Panc1 (cell line): ENCODE measurements around the gene STK10. TPM values are rescaled to one million over a fixed set of nuclear protein-coding genes. Genes with fewer than 3 reads are reported as not detected.

ENCODE experiments used
- ATAC-seq: fragments of 200-7000 bp; cut with Tn5 transposase; 2 replicates; pipeline ENCODE4 v1.9.1; 2020; ENCODE audit warnings: mild to moderate bottlenecking, moderate library complexity
- BruUV-seq: library from RNA; stranded (reverse); fragments of 400-500 nt; replicated peaks from 2 replicates; lab custom pipeline; 2021; lab: Mats Ljungman, UMichigan
- CTCF ChIA-PET: fragments of 300-600 bp; sonication (Branson Sonifier 250); formaldehyde crosslinking; loops from one replicate; lab custom pipeline; 2022; ENCODE audit warnings: antibody characterized with exemption; lab: Charles Lee
- POLR2A ChIA-PET: fragments of 300-600 bp; sonication (Branson Sonifier 250); formaldehyde crosslinking; loops from one replicate; lab custom pipeline; 2022; ENCODE audit warnings: antibody characterized with exemption; lab: Charles Lee
- DNase-seq: peaks from one replicate; pipeline ENCODE4 v3.0.0-alpha.2; 2010; ENCODE audit warnings: low read depth, low spot score
- H3K27ac ChIP-seq: 2 replicates; pipeline ENCODE4 v1.5.1; 2011; ENCODE audit warnings: mild to moderate bottlenecking, low read length, inconsistent platforms
- H3K27me3 ChIP-seq: fragments of 200-500 bp; sonication (Bioruptor generic); 2 replicates; pipeline ENCODE4 v1.6.0; 2014; ENCODE audit warnings: low read length, inconsistent platforms; ENCODE audit not compliant: control insufficient read depth, insufficient read depth
- H3K36me3 ChIP-seq: fragments of 200-500 bp; sonication (Bioruptor generic); 2 replicates; pipeline ENCODE4 v1.5.1; 2014; ENCODE audit warnings: inconsistent platforms, mild to moderate bottlenecking, low read length, moderate library complexity; ENCODE audit not compliant: control insufficient read depth, insufficient read depth
- H3K4me1 ChIP-seq: 2 replicates; pipeline ENCODE4 v1.5.1; 2011; ENCODE audit warnings: inconsistent platforms, mild to moderate bottlenecking, low read length, moderate library complexity; ENCODE audit not compliant: control insufficient read depth, insufficient read depth
- H3K4me3 ChIP-seq, 2 experiments: 2 replicates each; pipeline ENCODE4 v1.5.1; 2011 to 2012; ENCODE audit warnings: low read depth in 2 of 2, low read length in 2 of 2, mild to moderate bottlenecking in 2 of 2, inconsistent platforms in 1 of 2, moderate library complexity in 1 of 2
- H3K9me3 ChIP-seq: fragments of 200-500 bp; sonication (Bioruptor generic); 2 replicates; pipeline ENCODE4 v1.5.1; 2014; ENCODE audit warnings: low read depth, mild to moderate bottlenecking, inconsistent platforms, low read length, moderate library complexity; ENCODE audit not compliant: control insufficient read depth, insufficient read depth
- POLR2AphosphoS5 ChIP-seq: IDR thresholded peaks from 2 replicates; pipeline ENCODE4 v1.6.1; 2012; ENCODE audit warnings: mild to moderate bottlenecking, low read depth, low read length, moderate library complexity
- SIN3A ChIP-seq: IDR thresholded peaks from 2 replicates; pipeline ENCODE4 v1.6.1; 2012; ENCODE audit warnings: low read depth, mild to moderate bottlenecking, low read length, moderate library complexity, borderline replicate concordance; ENCODE audit not compliant: insufficient read depth
- TCF7L2 ChIP-seq: IDR thresholded peaks from 2 replicates; pipeline ENCODE4 v1.6.1; 2011; ENCODE audit warnings: mild to moderate bottlenecking, low read depth, low read length, inconsistent platforms
- in situ Hi-C: cut with HindIII; loops from 2 replicates; pipeline ENCODE4 v1.10.0; 2016; ENCODE audit warnings: low sequenced_read_pairs, low pct_unique_long_range_greater_than_20kb
- intact Hi-C: fragments of 100-400 bp; cut with micrococcal nuclease; formaldehyde crosslinking; loops from one replicate; pipeline ENCODE4 v1.10.0; 2022; ENCODE audit not compliant: unreplicated experiment
- total RNA-seq: library from RNA; stranded (reverse); gene quantifications from one replicate; pipeline ENCODE4 v1.2.1, GENCODE V29; 2021; ENCODE audit not compliant: unreplicated experiment
- TF ChIP-seq, protein P1 (sequence below): fragments of 450-650 bp; IDR thresholded peaks from 2 replicates; pipeline ENCODE4 v1.5.1; 2017; ENCODE audit warnings: mild to moderate bottlenecking
- TF ChIP-seq, protein P2 (sequence below), 2 experiments: IDR thresholded peaks; 2 replicates each; pipeline ENCODE4 v1.6.1; 2011 to 2012; ENCODE audit warnings: low read depth in 2 of 2, control low read depth in 1 of 2, low read length in 1 of 2, mild to moderate bottlenecking in 1 of 2, moderate library complexity in 1 of 2; ENCODE audit not compliant: insufficient read depth in 1 of 2

STK10 gene
- total RNA-seq, 1 experiment from 2014 or later = 34.9 TPM

DNA sequence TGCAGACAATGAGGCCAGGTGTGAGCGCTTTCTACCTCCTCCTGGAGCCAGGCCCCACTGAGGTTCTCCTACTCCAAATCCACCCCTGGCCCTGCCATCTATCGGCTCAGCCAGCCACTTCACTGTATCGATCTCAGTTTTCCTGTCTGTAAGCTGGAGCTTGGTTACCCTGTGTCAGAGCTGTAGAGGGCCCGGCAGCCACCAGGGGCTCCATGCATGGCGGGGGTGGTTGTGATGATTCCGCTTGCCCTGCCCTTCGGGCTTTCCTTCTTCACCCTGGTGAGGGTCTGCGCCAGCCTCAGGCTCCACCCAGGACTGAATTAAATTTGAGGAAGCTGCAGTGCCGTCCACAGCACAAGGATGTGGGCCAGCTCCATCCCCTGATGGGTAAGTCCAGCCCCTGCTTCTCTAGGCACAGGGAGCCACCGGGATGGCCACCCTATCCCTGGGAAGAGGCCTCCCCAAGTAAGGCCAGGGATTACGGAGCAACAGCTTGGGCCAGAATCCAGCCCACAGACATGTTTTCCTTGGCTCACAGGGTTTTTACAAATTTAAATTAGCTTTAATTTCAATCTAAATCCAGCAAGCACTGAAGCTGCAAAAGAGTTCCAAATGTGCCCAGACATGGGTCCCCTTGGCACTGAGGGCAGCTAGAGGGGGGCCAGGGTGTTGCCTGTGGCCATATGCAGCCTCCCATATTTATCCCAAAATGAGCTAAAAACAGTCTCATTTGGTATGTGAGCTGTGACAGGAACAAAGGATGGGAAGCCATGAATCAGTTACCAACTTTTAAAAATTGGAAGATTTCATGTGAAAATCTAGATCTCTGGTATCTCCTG, 92.4 kb downstream of the STK10 start:
- 0 out of 2 replicates have a peak, but pooled peaks cover 2% of the 10 kb centered on the region for H3K36me3 ChIP-seq
- ChIA-PET CTCF (interaction anchor here (0.8 to 1.4 kb wide), 2 partner anchors 9 to 93 kb away, joined by 3 to 4 read pairs; partner anchors contain the start of gene STK10), POLR2A (interaction anchor here (0.6 kb wide), 1 partner anchor 11 kb away, joined by 3 read pairs; no protein-coding TSS in a partner anchor)
- in situ Hi-C loops (no loop called here), intact Hi-C loops (no loop called here)
- BruUV-seq = no TSS peak
- ATAC-seq (no peak; the same call in 1 of the 2 replicates), DNase-seq (no peak)
- no peak overlapping the region for H3K4me3 ChIP-seq
- H3K27me3 ChIP-seq = no peaks in the 10 kb centered on the region
- H3K9me3 ChIP-seq = no peaks in the 10 kb centered on the region
- H3K4me1 ChIP-seq = no peaks in the 10 kb centered on the region
- no peak overlapping the region for H3K27ac ChIP-seq
- TF ChIP-seq SIN3A (no peak), POLR2AphosphoS5 (no peak), TCF7L2 (no peak)
- TF ChIP-seq, protein P1, sequence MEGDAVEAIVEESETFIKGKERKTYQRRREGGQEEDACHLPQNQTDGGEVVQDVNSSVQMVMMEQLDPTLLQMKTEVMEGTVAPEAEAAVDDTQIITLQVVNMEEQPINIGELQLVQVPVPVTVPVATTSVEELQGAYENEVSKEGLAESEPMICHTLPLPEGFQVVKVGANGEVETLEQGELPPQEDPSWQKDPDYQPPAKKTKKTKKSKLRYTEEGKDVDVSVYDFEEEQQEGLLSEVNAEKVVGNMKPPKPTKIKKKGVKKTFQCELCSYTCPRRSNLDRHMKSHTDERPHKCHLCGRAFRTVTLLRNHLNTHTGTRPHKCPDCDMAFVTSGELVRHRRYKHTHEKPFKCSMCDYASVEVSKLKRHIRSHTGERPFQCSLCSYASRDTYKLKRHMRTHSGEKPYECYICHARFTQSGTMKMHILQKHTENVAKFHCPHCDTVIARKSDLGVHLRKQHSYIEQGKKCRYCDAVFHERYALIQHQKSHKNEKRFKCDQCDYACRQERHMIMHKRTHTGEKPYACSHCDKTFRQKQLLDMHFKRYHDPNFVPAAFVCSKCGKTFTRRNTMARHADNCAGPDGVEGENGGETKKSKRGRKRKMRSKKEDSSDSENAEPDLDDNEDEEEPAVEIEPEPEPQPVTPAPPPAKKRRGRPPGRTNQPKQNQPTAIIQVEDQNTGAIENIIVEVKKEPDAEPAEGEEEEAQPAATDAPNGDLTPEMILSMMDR = no peak
- TF ChIP-seq, protein P2, sequence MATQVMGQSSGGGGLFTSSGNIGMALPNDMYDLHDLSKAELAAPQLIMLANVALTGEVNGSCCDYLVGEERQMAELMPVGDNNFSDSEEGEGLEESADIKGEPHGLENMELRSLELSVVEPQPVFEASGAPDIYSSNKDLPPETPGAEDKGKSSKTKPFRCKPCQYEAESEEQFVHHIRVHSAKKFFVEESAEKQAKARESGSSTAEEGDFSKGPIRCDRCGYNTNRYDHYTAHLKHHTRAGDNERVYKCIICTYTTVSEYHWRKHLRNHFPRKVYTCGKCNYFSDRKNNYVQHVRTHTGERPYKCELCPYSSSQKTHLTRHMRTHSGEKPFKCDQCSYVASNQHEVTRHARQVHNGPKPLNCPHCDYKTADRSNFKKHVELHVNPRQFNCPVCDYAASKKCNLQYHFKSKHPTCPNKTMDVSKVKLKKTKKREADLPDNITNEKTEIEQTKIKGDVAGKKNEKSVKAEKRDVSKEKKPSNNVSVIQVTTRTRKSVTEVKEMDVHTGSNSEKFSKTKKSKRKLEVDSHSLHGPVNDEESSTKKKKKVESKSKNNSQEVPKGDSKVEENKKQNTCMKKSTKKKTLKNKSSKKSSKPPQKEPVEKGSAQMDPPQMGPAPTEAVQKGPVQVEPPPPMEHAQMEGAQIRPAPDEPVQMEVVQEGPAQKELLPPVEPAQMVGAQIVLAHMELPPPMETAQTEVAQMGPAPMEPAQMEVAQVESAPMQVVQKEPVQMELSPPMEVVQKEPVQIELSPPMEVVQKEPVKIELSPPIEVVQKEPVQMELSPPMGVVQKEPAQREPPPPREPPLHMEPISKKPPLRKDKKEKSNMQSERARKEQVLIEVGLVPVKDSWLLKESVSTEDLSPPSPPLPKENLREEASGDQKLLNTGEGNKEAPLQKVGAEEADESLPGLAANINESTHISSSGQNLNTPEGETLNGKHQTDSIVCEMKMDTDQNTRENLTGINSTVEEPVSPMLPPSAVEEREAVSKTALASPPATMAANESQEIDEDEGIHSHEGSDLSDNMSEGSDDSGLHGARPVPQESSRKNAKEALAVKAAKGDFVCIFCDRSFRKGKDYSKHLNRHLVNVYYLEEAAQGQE (IDR thresholded peaks at IDR 0.05; ENCODE audit: insufficient read depth in 1 of 2, low read depth in 2 of 2, low read length in 1 of 2) = no peak

DNA sequence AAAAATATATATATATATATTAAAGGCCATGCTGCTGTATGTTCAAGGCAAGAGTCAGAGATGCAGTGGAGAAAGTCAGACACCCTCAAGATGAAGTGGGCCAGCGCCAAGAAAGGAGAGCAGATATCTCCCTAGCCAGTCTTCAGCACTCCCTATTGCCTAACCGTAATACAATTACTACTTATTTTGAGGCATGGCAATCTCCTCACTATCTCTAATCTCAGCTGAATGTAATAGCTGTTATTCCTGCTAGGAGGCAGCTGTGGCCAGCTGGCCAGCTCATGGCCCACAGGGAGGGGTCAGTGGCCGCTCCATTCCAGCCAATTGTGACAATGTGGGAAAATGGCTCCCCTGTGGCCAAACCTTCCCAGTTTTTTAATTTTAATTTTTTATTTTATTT, 94.1 kb downstream of the STK10 start:
- no TSS peak for BruUV-seq
- POLR2A ChIA-PET = no interaction called here
- in situ Hi-C loops = no loop called here
- 0 out of 2 replicates have a peak, but pooled peaks cover 2% of the 10 kb centered on the region for H3K36me3 ChIP-seq
- H3K27ac ChIP-seq = no peak overlapping the region
- H3K4me1 ChIP-seq = no peaks in the 10 kb centered on the region
- DNase-seq (no peak), ATAC-seq (no peak)
- TF ChIP-seq, protein P1 = no peak
- TF ChIP-seq, protein P2 (IDR thresholded peaks at IDR 0.05; ENCODE audit: insufficient read depth in 1 of 2, low read depth in 2 of 2, low read length in 1 of 2) = no peak
- TF ChIP-seq TCF7L2 = no peak
- no peak for TF ChIP-seq SIN3A
- TF ChIP-seq POLR2AphosphoS5 = no peak
- CTCF ChIA-PET = no interaction called here
- intact Hi-C loops = no loop called here
- H3K4me3 ChIP-seq = no peak overlapping the region
- no peaks in the 10 kb centered on the region for H3K27me3 ChIP-seq
- H3K9me3 ChIP-seq = no peaks in the 10 kb centered on the region
